ENCODE measurements around the gene COLGALT1.
"Not testable (repeated sequence)": the region's sequence is repeated elsewhere in the genome, so short reads cannot be mapped to it uniquely, and the experiment has no call there.

The COLGALT1 gene

DNA sequence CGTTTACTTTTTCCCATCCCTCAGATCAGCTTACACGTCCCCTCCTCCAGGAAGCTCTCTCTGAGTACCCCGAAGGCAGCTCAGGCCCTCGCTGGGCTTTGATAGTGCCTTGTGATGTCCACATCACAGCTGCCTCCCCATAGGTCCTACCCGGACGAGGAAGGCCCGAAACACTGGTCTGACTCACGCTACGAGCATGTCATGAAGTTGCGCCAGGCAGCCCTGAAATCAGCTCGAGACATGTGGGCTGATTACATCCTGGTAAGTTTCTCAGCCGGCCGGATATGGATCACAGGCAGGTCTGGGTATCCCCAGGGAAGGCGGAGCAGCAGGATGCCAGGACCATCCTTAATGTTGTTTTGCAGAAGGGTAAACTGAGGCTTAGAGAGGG, 4.8 kb downstream of the COLGALT1 start:
- DNase-seq (ENCODE audit: low read depth in 2 of 2), result peak; percentile 19 to 24

GRCh38 chr19:17562097-17562496, 6.6 kb downstream of the COLGALT1 start:
- no peak for DNase-seq (ENCODE audit: low read depth in 2 of 2)

DNA sequence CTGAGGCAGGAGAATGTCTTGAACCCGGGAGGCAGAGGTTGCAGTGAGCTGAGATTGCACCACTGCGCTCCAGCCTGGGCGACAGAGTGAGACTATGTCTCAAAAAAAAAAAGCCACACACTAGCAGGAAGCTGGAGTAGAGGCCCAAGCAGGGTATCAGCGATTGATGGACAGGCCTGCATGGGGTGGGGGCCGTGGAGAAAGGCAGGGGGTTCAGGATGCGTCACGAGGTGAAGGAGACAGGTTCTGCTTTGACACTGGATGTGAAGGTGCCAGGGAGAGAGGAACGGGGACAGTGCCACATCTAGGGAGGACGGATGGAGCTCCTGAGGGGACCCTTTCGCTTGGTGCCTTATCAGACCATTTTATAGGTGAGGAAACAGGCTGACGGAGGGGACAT, 7.1 kb downstream of the COLGALT1 start:
- DNase-seq (ENCODE audit: low read depth in 2 of 2), result no peak

DNA sequence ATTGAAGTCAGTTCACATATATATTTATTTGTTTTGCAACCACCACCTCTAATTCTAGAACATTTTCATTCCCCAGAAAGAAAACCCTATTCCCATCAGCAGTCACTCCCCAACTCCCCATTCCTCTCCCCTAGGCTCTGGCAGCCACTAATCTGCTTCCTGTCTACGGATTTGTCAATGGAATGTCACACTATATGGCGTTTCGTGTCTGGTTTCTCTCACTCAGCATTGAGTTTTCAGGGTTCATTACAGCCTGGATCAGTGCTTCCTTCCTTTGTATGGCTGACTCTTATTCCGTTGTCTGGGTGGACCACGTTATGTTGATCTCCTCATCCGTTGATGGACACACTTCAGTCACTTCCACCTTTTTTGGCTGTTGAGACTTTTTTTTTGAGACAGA, 9.3 kb downstream of the COLGALT1 start:
- no peak for DNase-seq (ENCODE audit: low read depth in 2 of 2)

- no peak for DNase-seq (ENCODE audit: low read depth in 2 of 2)
Observed at GRCh38 chr19:17565611-17566010, 10.2 kb downstream of the COLGALT1 start.

GRCh38 chr19:17567940-17568339, 12.5 kb downstream of the COLGALT1 start:
- no peak for DNase-seq (ENCODE audit: low read depth in 2 of 2)

DNA sequence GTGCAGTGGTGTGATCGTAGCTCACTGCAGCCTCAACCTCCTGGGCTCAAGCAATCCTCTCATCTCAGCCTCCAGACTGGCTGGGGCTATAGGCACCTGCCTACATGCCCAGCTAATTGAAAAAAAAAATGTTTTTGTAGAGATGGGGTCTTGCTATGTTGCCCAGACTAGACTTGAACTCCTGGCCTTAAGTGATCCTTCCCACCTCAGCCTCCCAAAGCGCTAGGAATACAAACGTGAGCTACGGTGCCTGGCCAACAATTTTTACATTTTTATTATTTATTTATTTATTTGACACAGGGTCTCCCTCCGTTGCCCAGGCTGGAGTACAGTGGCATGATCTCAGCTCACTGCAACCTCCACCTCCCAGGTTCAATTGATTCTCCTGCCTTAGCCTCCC, 14.8 kb downstream of the COLGALT1 start:
- DNase-seq (ENCODE audit: low read depth in 2 of 2), result not testable (repeated sequence)

GRCh38 chr19:17570791-17571190, 15.3 kb downstream of the COLGALT1 start:
- no peak for DNase-seq (ENCODE audit: low read depth in 2 of 2)

GRCh38 chr19:17572638-17573037, 17.2 kb downstream of the COLGALT1 start:
- no peak for DNase-seq (ENCODE audit: low read depth in 2 of 2)

GRCh38 chr19:17575871-17576757, 20.7 kb downstream of the COLGALT1 start:
- no peak for DNase-seq (ENCODE audit: low read depth in 2 of 2)

DNA sequence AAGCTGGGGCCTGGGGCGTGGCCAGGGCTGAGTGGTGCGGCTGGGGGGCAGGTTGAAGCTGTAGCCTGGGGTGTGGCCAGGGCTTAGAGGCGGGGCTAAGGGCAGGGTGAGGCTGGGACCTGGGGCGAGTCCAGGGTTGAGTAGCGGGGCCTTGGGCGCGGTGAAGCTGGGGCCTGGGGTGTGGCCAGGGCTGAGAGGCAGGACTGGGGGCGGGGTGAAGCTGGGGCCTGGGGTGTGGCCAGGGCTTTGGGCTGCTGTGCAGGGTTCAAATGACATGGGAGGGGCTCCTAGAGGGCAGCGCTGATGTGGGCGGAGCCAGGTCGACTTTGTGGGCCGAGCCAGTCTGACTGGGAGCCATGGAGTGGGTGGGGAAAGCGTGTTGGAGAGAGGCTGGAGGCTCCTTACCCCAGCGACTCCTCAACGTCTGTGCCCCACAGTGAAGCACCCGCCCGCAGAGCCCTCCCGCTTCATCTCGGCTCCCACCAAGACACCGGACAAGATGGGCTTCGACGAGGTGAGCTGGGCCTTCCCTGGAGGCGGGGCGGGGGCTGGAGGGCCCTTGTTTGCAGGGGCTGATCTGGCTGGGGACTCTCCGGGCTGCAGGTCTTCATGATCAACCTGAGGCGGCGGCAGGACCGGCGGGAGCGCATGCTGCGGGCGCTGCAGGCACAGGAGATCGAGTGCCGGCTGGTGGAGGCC, 21.5 kb downstream of the COLGALT1 start:
- no peak for DNase-seq (ENCODE audit: low read depth in 2 of 2)

DNA sequence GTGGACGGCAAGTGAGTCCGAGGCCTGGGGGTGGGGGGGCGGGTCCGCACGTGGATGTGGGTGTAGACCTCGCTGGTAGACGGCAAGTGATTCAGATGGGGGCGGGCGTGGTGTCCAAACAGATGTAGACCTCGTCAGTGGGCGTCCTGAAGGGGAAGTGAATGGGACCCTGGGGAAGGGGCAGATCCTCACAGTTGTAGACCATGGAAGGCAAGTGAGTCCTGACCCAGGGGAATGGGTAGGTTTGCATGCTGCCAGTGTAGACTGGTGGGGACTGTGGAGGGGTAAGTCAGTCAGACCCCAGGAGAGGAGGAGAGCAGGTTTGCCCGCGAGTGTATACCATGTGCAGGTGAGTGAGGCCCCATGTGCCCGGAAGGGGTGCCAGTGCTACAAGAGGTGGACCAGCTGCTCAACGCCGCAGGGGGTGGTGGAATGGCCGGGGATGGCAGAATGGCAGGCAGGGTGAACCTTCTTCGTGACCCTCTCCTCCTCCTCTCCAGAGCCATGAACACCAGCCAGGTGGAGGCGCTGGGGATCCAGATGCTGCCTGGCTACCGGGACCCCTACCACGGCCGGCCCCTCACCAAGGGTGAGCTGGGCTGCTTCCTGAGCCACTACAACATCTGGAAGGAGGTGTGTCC, 22.1 kb downstream of the COLGALT1 start:
- DNase-seq (ENCODE audit: low read depth in 2 of 2), result no peak

DNA sequence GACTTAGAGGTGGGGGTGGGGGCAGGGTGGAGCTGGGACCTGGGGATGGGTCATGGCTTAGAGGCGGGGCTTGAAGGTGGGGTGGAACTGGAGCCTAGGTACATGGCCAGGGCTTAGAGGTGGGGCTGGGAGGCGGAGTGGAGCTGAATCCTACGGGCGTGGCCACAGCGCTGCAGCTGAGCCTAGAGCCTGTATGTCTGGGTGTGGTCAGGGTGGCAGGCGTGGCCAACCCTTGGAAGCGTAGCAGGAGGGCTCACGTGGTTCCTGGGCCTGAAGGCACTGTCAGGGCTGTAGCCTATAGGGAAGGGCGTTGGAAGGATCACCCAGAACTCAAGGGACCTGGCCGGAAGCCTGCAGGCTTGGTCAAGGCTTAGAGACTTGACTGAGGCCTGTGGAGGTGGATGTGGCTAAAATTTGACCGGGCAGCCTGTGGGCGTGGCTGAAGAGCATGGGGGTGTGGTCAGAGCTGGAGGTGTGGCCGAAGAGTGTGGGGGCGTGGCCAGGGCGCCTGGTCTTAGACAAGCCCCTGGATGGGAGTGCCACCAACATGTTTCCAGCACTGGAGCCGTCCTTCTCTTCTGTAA, 24.3 kb downstream of the COLGALT1 start:
- DNase-seq (ENCODE audit: low read depth in 2 of 2), result no peak

DNA sequence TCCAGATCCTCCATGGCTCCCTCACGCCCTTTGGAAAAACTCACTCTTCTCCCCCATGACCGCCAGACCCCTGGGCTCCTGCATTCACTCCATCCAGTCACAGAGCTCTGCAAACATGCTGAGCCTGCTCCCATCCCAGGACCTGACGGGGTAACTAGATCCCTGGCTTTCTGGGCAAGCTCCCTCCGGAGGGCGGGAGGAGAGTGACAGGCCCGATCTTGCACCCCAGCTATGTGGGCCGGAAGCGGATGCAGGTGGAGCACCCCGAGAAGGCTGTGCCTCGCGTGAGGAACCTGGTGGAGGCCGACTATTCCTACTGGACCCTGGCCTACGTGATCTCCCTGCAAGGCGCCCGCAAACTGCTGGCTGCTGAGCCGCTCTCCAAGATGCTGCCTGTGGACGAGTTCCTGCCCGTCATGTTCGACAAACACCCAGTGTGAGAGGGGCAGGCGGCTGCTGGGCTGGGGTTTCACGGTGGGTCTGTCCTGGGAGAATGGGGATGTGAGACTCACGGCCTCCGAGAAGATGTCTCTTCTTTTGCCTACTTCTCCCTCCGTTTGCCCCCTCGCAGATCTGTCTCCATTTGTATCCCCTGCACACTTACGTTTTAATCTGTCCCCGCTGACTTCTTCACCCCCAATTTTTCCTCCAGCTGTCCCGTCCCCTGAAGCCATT, 25.2 kb downstream of the COLGALT1 start:
- no peak for DNase-seq (ENCODE audit: low read depth in 2 of 2)

DNA sequence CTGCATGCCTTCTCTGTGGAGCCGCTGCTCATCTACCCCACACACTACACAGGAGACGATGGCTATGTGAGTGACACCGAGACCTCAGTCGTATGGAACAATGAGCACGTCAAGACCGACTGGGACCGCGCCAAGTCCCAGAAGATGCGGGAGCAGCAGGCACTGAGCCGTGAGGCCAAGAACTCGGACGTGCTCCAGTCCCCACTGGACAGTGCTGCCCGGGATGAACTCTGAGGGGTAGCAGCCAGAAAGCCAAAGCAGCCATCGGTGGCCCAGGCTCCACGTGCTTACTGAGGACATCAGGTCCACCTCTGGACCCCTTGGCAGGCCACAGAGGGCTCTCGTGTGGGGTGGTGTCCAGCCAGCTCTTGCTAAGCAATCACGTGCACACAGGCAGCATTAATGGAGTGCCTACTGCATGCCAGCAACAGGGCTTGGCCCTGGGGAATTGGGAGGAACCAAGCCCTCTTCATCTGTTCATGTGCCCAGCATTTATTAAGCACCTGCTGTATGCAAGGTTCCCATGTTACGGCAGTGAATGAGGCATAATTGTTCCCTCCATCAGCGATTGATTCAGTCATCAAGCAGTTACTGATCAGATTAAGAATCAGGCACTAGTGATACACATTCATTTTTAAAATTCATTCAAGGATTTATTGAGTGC, 25.9 kb downstream of the COLGALT1 start:
- no peak for DNase-seq (ENCODE audit: low read depth in 2 of 2)

DNA sequence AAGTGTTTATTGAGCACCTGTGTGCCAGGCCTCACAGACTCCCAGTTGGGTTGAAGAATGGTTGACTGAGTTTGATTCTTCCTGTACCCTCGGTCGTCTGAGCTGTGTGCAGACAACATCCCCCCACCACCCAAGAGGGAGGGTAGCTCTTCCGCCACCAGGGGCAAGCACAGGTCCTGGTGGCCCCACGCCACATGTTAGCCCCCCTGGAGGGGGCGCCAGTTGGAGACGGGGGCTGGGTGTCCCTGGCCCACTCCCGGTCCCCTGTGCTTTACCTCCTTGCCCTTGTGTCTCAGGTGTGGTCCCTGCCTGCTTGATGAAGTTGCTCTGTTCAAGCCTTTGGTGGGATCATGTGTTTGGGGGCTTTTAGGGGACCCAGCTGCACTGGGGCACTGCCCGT, 27.2 kb downstream of the COLGALT1 start:
- DNase-seq (ENCODE audit: low read depth in 2 of 2), result no peak

- no peak for DNase-seq (ENCODE audit: low read depth in 2 of 2)
Observed at GRCh38 chr19:17584132-17584531, 28.7 kb downstream of the COLGALT1 start.

GRCh38 chr19:17585395-17585794, 29.9 kb downstream of the COLGALT1 start:
- not testable (repeated sequence) for DNase-seq (ENCODE audit: low read depth in 2 of 2)

GRCh38 chr19:17590866-17591265, 35.4 kb downstream of the COLGALT1 start:
- DNase-seq (ENCODE audit: low read depth in 2 of 2), result no peak

DNA sequence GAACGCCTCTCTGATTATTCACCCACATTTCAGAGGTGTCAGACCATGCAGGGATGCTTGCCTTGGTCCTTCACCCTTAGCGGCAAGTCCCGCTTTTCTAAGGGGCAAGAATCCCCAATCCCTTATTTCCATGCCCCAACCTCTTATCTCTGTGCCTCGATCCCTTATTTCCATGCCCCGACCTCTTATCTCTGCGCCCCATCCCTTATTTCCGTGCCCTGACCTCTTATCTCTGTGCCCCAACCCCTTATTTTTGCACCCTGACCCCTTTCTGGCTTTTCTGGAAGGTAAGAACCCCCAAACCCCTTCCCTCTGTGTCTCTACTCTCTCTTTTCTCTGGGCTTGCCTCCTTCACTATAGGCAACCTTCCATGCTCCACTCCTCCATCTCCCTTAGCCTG, 38.8 kb downstream of the COLGALT1 start:
- DNase-seq (ENCODE audit: low read depth in 2 of 2), result not testable (repeated sequence)

DNA sequence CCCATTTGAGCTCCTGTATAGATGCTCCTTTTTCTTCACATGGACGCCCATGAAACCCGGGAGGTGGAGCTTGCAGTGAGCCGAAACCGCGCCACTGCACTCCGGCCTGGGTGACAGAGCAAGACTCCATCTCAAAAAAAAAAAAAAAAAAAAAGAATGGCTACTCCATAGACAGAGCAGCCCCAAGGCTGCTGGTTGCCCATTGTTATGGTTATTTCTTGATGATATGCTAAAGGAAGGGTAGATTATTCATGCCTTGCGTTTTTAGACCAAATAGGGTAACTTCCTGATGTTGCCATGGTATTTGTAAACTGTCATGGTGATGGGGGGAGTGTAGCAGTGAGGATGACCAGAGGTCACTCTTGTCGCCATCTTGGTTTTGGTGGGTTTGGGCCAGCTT, 42.6 kb downstream of the COLGALT1 start:
- not testable (repeated sequence) for DNase-seq (ENCODE audit: low read depth in 2 of 2)
